ENCODE measurements around the gene VSIG8.

Gene VSIG8

DNA sequence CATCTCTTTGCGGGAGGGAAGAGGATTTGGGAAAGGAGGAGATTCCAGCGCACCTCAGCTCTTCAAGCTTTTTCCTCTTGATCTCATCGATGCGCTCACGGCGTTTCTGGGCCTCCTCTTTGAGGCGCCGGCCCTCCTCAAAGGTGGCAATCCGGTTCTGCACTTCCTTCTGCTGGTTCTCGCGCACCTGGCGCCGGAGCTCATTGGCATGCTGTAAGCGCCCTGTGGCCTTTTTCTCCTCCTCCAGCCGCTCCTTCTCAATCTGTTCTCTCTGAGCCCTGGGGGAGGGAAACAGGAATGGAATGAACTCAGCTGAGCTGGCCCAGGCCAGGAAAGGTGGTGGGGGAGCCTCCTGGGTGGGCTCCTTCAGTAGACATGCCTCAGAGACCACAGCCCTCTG, 10.4 kb upstream of the VSIG8 start:
- Histone ChIP-seq H3K79me1 (replicated peaks; ENCODE audit: low read length, poor library complexity, severe bottlenecking) (no peaks in the 10 kb centered on the region), H3K4me1 (ENCODE audit: control insufficient read depth, insufficient read depth, low read depth, low read length) (peaks cover 16% of the 10 kb centered on the region), H3K4ac (ENCODE audit: low read depth in 1 of 2, low read length in 2 of 2) (no peak overlapping the region), H3K9ac (ENCODE audit: low read length) (no peak overlapping the region), H2BK120ac (ENCODE audit: low read depth, low read length) (no peak overlapping the region), H3K9me3 (ENCODE audit: control insufficient read depth, low read length) (no peaks in the 10 kb centered on the region), H2AK5ac (ENCODE audit: low read length, severe bottlenecking) (no peak overlapping the region), H3K27me3 (ENCODE audit: control insufficient read depth in 1 of 2, insufficient read depth in 1 of 2, low read length in 2 of 2) (no peaks in the 10 kb centered on the region), H3K14ac (ENCODE audit: low read length in 2 of 2) (no peak overlapping the region), H3K23ac (ENCODE audit: low read length in 2 of 2) (no peak overlapping the region), H2BK12ac (ENCODE audit: low read length in 2 of 2) (no peak overlapping the region), H3K4me3 (ENCODE audit: insufficient read depth in 1 of 2, low read depth in 1 of 2, low read length in 2 of 2) (no peak overlapping the region), H2BK5ac (ENCODE audit: low read depth, low read length, poor library complexity, severe bottlenecking) (no peak overlapping the region), H3K18ac (ENCODE audit: low read depth in 1 of 2, low read length in 2 of 2) (no peak overlapping the region), H3K4me2 (ENCODE audit: low read length, poor library complexity, severe bottlenecking) (no peak overlapping the region), H2BK15ac (ENCODE audit: low read depth, poor library complexity, severe bottlenecking) (no peak overlapping the region), H2AFZ (ENCODE audit: low read depth, low read length) (no peak overlapping the region), H4K8ac (ENCODE audit: low read length) (no peak overlapping the region), H3K36me3 (ENCODE audit: control insufficient read depth in 1 of 2, insufficient read depth in 2 of 2, low read depth in 1 of 2, low read length in 2 of 2) (peaks cover 0 to 6% of the 10 kb centered on the region in 2 experiments), H4K91ac (ENCODE audit: low read length) (no peak overlapping the region), H3K27ac (ENCODE audit: low read length, poor library complexity, severe bottlenecking) (no peak overlapping the region)
- no peak for DNase-seq
- 72% methylated on average over 13 of the region's 15 CpGs for WGBS

DNA sequence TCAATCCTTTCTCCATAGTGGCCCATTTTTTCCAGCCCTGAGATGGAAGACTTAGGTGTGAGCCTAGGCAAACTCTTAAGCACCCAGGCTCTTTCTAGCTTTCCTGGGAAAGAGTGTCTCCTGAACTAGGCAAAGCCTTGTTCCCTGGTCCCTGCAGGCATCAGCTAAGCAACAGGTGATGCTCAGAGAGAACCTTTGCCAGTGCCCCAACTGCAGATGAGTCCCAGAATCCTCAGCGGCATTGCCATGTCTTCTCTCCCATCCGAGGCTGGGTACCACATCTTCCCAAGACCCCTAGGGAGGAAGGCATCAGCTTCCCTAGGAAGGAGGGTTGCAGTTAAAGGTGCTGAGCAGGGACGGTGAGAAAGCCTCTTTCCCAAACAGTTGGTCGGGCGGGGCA, 8.2 kb upstream of the VSIG8 start:
- H3K9me3 ChIP-seq (ENCODE audit: control insufficient read depth, low read length), result no peaks in the 10 kb centered on the region
- no peak for DNase-seq
- H4K91ac ChIP-seq (ENCODE audit: low read length), result no peak overlapping the region
- H3K4me1 ChIP-seq (ENCODE audit: control insufficient read depth, insufficient read depth, low read depth, low read length), result peaks cover 26% of the 10 kb centered on the region
- no peak overlapping the region for H2AFZ ChIP-seq (ENCODE audit: low read depth, low read length)
- H3K4me3 ChIP-seq (ENCODE audit: insufficient read depth in 1 of 2, low read depth in 1 of 2, low read length in 2 of 2), result no peak overlapping the region
- H3K27ac ChIP-seq (ENCODE audit: low read length, poor library complexity, severe bottlenecking), result no peak overlapping the region
- H3K14ac ChIP-seq (ENCODE audit: low read length in 2 of 2), result no peak overlapping the region
- H3K18ac ChIP-seq (ENCODE audit: low read depth in 1 of 2, low read length in 2 of 2), result no peak overlapping the region
- H2BK15ac ChIP-seq (ENCODE audit: low read depth, poor library complexity, severe bottlenecking), result no peak overlapping the region
- H2AK5ac ChIP-seq (ENCODE audit: low read length, severe bottlenecking), result peak overlapping the region; percentile 3
- H3K36me3 ChIP-seq (ENCODE audit: control insufficient read depth in 1 of 2, insufficient read depth in 2 of 2, low read depth in 1 of 2, low read length in 2 of 2), result peaks cover 0 to 9% of the 10 kb centered on the region in 2 experiments
- no peak overlapping the region for H2BK5ac ChIP-seq (ENCODE audit: low read depth, low read length, poor library complexity, severe bottlenecking)
- H3K4ac ChIP-seq (ENCODE audit: low read depth in 1 of 2, low read length in 2 of 2), result no peak overlapping the region
- 94% methylated on average over 5 of the region's 5 CpGs for WGBS
- no peak overlapping the region for H2BK120ac ChIP-seq (ENCODE audit: low read depth, low read length)
- H3K4me2 ChIP-seq (ENCODE audit: low read length, poor library complexity, severe bottlenecking), result no peak overlapping the region
- no peak overlapping the region for H4K8ac ChIP-seq (ENCODE audit: low read length)
- no peaks in the 10 kb centered on the region for H3K27me3 ChIP-seq (ENCODE audit: control insufficient read depth in 1 of 2, insufficient read depth in 1 of 2, low read length in 2 of 2)
- H3K9ac ChIP-seq (ENCODE audit: low read length), result no peak overlapping the region
- no peaks in the 10 kb centered on the region for H3K79me1 ChIP-seq (replicated peaks; ENCODE audit: low read length, poor library complexity, severe bottlenecking)
- no peak overlapping the region for H3K23ac ChIP-seq (ENCODE audit: low read length in 2 of 2)
- H2BK12ac ChIP-seq (ENCODE audit: low read length in 2 of 2), result no peak overlapping the region

DNA sequence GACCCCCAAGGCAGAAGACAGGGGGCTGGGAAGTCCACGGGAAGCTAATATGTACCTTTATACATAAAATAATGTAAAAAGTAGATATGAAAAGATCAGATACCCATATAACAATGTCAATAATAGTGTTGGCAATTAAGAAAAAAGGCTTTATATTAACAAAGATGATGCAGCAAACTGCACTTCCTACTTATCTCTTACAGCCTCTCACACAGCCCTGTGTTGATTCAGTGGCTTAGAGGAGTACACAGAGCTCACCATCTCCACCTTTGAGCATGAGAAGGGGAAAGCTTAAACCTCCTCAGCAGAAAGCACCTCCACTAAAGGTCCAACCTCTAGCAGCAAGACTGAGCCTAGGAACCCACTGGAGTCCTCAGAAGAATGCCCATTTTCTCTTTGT, 7.2 kb upstream of the VSIG8 start:
- no peak for DNase-seq
- Histone ChIP-seq H2AK5ac (ENCODE audit: low read length, severe bottlenecking) (peak overlapping the region; percentile 15), H3K9me3 (ENCODE audit: control insufficient read depth, low read length) (no peaks in the 10 kb centered on the region), H3K9ac (ENCODE audit: low read length) (peak overlapping the region; percentile 5), H3K36me3 (ENCODE audit: control insufficient read depth in 1 of 2, insufficient read depth in 2 of 2, low read depth in 1 of 2, low read length in 2 of 2) (peaks cover 0 to 9% of the 10 kb centered on the region in 2 experiments), H3K4me2 (ENCODE audit: low read length, poor library complexity, severe bottlenecking) (no peak overlapping the region), H4K8ac (ENCODE audit: low read length) (no peak overlapping the region), H3K4me3 (ENCODE audit: insufficient read depth in 1 of 2, low read depth in 1 of 2, low read length in 2 of 2) (no peak overlapping the region), H3K18ac (ENCODE audit: low read depth in 1 of 2, low read length in 2 of 2) (no peak overlapping the region), H2BK120ac (ENCODE audit: low read depth, low read length) (no peak overlapping the region), H2BK15ac (ENCODE audit: low read depth, poor library complexity, severe bottlenecking) (no peak overlapping the region), H2BK12ac (ENCODE audit: low read length in 2 of 2) (no peak overlapping the region), H3K4me1 (ENCODE audit: control insufficient read depth, insufficient read depth, low read depth, low read length) (peaks cover 26% of the 10 kb centered on the region), H4K91ac (ENCODE audit: low read length) (no peak overlapping the region), H3K79me1 (replicated peaks; ENCODE audit: low read length, poor library complexity, severe bottlenecking) (no peaks in the 10 kb centered on the region), H2AFZ (ENCODE audit: low read depth, low read length) (no peak overlapping the region), H3K4ac (ENCODE audit: low read depth in 1 of 2, low read length in 2 of 2) (no peak overlapping the region), H2BK5ac (ENCODE audit: low read depth, low read length, poor library complexity, severe bottlenecking) (no peak overlapping the region), H3K27ac (ENCODE audit: low read length, poor library complexity, severe bottlenecking) (peak overlapping the region; percentile 39), H3K27me3 (ENCODE audit: control insufficient read depth in 1 of 2, insufficient read depth in 1 of 2, low read length in 2 of 2) (no peaks in the 10 kb centered on the region), H3K14ac (ENCODE audit: low read length in 2 of 2) (no peak overlapping the region), H3K23ac (ENCODE audit: low read length in 2 of 2) (no peak overlapping the region)
- WGBS, result no CpG with 5 or more reads among the region's 1 CpG

DNA sequence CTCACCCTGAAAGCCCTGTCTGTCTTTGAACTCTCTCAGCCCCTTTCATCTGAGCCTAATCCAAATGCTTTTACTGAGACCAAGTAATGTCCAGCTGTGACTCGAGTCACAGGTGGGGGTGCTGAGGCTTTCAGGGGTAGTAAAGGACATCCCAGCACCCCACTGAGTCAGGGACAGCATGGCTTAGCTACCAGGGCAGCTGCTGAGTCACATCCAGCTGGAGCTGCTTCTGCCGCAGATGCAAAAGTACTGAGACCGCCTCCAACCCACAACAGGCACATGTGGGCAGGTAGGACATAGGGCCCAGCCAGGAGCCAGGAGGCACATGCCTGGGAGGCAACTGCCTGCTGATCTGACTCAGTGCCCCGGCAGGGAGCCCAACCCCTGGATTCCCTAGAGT, 6.7 kb upstream of the VSIG8 start:
- peak overlapping the region in 1 of 2 experiments; percentile 59 for H2BK12ac ChIP-seq (ENCODE audit: low read length in 2 of 2)
- H2AFZ ChIP-seq (ENCODE audit: low read depth, low read length), result no peak overlapping the region
- peaks cover 26% of the 10 kb centered on the region for H3K4me1 ChIP-seq (ENCODE audit: control insufficient read depth, insufficient read depth, low read depth, low read length)
- H3K4me3 ChIP-seq (ENCODE audit: insufficient read depth in 1 of 2, low read depth in 1 of 2, low read length in 2 of 2), result no peak overlapping the region
- WGBS, result 37% methylated on average over 3 of the region's 4 CpGs
- H2BK120ac ChIP-seq (ENCODE audit: low read depth, low read length), result no peak overlapping the region
- no peaks in the 10 kb centered on the region for H3K27me3 ChIP-seq (ENCODE audit: control insufficient read depth in 1 of 2, insufficient read depth in 1 of 2, low read length in 2 of 2)
- no peak overlapping the region for H2AK5ac ChIP-seq (ENCODE audit: low read length, severe bottlenecking)
- H4K91ac ChIP-seq (ENCODE audit: low read length), result no peak overlapping the region
- no peak overlapping the region for H3K23ac ChIP-seq (ENCODE audit: low read length in 2 of 2)
- peak overlapping the region; percentile 3 to 37 for H3K18ac ChIP-seq (ENCODE audit: low read depth in 1 of 2, low read length in 2 of 2)
- H3K4ac ChIP-seq (ENCODE audit: low read depth in 1 of 2, low read length in 2 of 2), result no peak overlapping the region
- H4K8ac ChIP-seq (ENCODE audit: low read length), result no peak overlapping the region
- peak overlapping the region in 1 of 2 experiments; percentile 49 for H3K14ac ChIP-seq (ENCODE audit: low read length in 2 of 2)
- H3K4me2 ChIP-seq (ENCODE audit: low read length, poor library complexity, severe bottlenecking), result no peak overlapping the region
- peaks cover 0 to 9% of the 10 kb centered on the region in 2 experiments for H3K36me3 ChIP-seq (ENCODE audit: control insufficient read depth in 1 of 2, insufficient read depth in 2 of 2, low read depth in 1 of 2, low read length in 2 of 2)
- H3K79me1 ChIP-seq (replicated peaks; ENCODE audit: low read length, poor library complexity, severe bottlenecking), result no peaks in the 10 kb centered on the region
- H3K9me3 ChIP-seq (ENCODE audit: control insufficient read depth, low read length), result no peaks in the 10 kb centered on the region
- no peak overlapping the region for H2BK15ac ChIP-seq (ENCODE audit: low read depth, poor library complexity, severe bottlenecking)
- H3K27ac ChIP-seq (ENCODE audit: low read length, poor library complexity, severe bottlenecking), result peak overlapping the region; percentile 46
- no peak overlapping the region for H2BK5ac ChIP-seq (ENCODE audit: low read depth, low read length, poor library complexity, severe bottlenecking)
- DNase-seq, result peak; percentile 68
- peak overlapping the region; percentile 5 for H3K9ac ChIP-seq (ENCODE audit: low read length)
